NCI-H187 (cell line): ENCODE data around the gene GADD45A.

Experiments
- DNase-seq, 2 experiments: peaks; one replicate each; lab custom pipeline; 2025; lab: John Stamatoyannopoulos, UW

Gene GADD45A

DNA sequence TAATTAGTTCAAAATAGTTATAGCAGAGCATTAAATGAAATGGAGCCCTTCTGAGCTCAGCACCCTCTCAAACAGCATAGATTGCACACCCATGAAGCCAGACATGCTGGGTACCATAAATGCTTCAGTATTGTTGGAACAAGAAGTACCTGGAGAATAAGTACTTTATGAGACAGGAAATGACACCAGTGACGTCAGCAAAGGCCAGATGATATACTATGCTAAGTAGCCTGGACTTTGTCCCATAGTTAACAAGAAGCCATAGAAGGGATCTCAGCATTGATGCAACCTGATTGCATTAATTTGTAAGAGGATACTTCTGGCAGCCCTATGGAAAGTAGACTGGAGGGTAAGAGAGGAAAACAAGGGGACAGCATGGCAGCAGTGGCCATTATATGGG, 16.3 kb upstream of the GADD45A start:
- DNase-seq, result no peak

GRCh38 chr1:67672260-67672803, 12.7 kb upstream of the GADD45A start:
- no peak for DNase-seq

DNA sequence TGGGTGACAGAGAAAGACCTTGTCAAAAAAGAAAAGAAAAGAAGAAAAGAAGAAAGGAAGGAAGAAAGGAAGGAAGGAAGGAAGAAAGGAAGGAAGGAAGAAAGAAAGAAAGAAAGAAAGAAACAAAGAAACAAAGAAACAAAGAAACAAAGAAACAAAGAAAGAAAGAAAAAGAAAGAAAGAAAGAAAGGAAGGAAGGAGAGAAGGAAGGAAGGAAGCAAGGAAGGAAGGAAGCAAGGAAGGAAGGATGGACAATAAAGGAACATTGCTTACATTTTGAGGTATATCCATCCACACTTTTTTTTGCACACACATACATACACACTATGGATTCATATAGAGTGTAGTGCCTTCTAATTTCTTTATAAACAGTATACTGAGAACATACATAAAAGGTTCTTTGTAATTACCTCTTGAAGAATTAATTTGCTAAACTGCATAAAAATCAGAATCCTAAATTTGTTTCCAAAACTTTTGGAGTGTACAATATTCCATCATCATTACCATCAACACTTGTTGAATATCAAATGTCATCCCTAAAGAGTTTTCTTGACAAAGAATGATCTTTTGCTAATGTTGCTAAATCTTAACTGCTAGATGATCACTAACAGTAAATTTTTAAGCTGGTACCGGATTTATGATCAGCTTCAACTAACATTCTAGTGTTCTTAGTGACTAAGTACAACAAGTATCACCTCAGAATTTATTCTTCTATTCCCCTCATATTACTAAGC, 11.4 kb upstream of the GADD45A start:
- no peak for DNase-seq

DNA sequence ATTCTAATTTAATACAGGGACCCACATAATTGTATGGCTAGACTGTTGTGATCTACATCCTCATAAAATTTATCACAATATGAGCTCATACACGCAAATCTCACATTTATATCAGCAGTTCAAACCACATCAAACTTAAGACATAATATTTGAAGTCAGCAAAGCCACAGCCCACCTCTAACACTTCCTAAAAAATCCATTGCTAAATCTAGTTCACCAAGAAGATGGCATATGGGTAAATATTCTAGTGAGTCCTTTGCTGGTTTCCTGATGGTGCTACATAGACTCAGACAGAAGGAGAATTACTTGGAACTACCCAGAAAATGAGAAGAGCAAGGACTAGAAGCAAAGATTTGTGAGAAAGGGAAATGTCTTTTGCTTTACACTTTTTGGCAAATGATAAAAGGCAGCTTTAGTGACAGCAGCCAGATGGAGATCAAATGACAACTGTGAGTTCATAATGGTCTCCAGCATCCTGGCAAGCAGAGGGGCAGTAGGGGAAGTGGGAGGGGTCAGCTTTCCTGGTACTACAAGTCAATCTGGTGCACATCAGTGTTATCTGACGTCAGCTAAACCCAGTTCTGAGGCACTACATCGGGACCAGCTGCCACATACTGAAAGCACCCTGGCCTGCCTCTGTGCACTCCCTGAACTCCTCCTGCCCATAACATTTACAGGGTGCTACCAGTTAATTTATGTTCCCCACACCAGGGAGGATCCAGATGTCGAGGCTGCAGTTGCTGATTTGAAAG, 10.6 kb upstream of the GADD45A start:
- no peak for DNase-seq

DNA sequence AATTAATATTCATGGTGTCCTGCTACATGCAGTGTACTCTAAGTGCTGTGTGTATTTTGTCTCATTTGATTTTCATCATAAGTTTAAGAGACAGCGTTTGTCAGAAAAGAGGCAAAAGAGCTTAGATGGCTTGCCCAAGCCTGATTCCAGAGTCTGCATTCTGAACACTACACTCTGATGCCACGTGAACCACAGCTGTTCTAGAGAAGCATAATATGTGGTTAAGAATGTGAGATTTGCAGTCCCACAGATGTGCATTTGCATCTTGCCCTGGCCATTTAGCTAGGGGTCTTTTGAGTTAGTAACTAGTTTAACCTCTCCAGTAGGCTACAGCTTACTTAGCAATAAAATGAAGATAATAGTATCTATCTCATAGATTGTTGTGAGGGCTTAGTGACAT, 9.2 kb upstream of the GADD45A start:
- no peak for DNase-seq

- no peak for DNase-seq
Measured at GRCh38 chr1:67676287-67676686, 8.7 kb upstream of the GADD45A start.

GRCh38 chr1:67676946-67677345, 8.1 kb upstream of the GADD45A start:
- DNase-seq, result no peak

DNA sequence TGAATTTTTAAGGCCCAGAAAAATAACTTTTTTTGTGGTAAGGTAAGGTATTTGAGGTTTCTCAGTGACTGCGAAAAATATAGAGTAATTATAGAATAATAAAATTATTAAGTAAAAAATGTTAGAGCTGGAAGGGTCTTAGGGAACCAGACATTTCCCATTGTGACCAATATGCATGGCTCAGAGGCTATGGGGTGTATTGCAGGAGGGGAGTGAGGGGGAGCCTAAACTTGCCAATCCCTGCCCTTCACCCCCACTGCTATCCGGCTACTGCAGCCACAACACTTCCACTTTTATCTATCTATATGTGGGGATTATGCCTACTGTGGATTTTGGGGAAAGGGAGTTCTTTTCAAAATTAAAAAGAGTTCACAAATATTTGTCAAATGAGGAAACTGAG, 7.6 kb upstream of the GADD45A start:
- DNase-seq, result no peak

DNA sequence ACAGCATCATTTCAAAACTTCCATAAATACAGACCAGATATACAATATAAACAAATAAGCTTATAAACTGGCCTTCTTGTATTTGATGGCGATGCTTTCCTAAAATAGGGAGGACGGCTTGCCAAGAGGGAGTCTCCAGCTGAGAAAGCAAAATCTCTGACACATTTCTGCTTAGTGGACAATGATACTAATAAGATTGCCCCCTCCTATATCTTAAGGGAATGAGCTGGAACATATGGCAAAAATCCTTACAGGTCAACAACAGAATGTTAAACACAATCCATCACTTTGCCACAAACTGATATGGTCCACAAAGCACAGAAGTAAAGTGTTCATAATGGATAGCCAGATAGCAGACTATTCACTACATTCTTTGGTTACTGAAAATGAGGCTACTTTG, 7.1 kb upstream of the GADD45A start:
- no peak for DNase-seq

DNA sequence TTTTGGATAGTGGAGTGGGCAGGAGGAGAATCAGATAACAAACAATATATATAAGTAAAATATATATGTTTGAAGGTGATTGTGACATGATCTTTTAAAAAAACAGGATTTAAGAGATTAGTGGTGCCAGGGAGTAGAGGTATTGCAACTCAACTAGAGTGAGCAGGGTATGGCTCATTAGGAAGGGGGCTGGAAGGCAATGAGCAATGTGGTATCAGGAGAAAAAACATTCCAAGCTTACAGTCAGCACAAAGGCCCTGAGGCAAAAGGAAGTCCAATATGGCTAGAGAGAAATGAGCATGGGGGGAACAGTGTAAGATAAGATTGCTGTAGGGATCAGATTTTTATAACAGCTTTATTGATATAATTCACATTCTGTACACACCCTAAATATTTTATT, 5.3 kb upstream of the GADD45A start:
- DNase-seq, result no peak

GRCh38 chr1:67680486-67680885, 4.5 kb upstream of the GADD45A start:
- DNase-seq, result no peak

DNA sequence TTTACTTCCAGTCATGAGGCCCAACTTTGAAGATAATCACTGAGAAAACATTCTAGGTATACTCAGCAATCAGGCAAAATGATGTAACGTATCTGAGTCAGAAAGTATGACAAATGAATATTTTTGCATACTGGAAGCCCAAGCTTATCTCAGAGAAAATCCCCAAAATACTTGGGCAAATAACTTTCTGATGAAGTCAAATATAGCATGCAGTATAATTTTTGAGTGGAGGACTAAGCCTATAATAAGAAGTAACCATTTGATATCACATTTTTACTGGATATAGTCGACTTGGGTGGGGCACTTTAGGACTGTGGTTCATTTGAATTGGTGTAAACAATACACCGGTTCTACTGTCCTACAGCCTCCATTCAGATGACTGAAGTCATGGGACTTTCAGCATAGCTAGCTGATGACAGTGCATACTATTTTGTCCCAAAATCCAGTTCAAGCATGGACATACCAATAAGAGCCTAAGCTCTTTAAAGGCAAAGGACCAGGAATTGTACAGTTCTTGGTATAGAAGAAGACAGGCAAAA, 2.3 kb upstream of the GADD45A start:
- DNase-seq, result no peak

DNA sequence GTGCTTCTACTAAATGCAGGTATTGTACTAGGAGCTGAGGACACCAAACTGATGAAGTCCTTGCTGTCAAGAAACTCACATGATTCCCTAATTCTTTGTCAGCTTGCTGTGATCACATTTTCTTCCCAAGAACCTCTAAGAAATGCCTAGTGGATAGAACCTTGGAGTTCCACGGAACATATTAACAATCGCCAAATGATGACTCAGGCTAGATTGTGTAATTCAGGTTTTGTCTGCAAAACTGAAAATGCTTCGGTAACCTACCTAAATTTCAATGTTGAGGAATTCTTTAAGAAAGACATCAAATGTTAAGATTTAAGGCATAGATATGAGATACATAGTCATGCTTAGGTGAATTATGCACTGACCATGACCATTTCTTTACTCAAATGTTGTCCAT, 1.7 kb upstream of the GADD45A start:
- DNase-seq, result no peak

DNA sequence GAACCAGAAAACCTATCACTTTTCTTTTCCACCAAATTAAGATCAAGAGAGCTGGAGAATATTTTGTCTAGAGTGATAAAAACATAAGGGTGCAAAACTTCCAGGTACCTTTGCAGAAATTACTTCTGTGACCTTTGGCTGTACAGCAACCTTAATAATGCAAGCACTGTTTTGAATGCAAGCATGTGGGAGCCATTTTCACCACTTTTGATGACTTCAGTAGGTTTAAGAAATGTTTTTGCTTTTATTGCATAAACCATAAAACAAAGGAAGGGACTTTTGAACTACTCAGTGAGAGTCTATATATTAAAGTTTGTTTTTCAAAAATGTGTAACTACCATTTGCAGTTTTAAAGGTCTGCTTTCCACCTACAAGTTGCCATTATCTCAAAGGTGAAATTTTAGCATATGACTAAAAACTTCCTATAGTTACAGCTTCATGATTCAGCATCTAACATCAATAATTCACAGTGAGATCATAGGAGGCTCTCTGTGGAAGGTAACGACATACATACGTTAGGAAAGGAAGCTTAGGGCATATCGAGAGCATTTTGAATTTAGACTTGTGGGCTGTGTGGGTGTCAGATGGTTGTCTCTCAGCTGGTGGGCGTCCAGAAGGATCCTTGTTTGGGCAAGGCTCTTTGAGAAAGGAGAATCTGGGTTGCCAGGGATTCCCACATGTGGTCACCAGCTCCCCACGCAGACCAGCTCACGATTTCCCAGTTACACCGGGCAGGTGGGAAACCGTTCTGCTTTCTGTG, 1.1 kb upstream of the GADD45A start:
- no peak for DNase-seq

DNA sequence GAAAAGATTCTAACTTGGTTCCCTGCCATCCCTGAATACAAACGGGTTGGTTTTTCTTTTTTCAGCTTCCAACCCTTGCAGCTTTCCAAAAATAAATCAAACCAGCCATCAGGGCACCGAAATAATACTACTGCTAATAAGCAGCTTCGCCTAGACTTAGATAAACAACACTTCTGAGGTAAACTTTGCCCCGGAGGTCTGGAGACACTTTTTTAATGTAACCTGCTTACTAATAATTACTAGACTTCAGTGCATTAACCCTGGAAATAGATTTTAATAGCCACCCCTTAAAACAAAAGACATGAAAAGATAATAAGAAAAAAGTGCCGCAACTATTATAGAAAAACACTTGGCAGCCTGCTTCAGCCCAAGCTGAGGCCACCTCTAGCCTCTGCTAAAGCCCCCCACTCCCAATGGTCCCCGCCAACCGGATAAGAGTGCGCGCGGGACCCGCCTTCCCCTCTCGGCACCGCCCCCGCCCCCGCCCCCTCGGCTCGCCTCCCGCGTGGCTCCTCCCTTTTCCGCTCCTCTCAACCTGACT, 405 bp upstream of the GADD45A start:
- DNase-seq, result no peak

- DNase-seq, result no peak
Measured at GRCh38 chr1:67685558-67686266, 711 bp downstream of the GADD45A start.

DNA sequence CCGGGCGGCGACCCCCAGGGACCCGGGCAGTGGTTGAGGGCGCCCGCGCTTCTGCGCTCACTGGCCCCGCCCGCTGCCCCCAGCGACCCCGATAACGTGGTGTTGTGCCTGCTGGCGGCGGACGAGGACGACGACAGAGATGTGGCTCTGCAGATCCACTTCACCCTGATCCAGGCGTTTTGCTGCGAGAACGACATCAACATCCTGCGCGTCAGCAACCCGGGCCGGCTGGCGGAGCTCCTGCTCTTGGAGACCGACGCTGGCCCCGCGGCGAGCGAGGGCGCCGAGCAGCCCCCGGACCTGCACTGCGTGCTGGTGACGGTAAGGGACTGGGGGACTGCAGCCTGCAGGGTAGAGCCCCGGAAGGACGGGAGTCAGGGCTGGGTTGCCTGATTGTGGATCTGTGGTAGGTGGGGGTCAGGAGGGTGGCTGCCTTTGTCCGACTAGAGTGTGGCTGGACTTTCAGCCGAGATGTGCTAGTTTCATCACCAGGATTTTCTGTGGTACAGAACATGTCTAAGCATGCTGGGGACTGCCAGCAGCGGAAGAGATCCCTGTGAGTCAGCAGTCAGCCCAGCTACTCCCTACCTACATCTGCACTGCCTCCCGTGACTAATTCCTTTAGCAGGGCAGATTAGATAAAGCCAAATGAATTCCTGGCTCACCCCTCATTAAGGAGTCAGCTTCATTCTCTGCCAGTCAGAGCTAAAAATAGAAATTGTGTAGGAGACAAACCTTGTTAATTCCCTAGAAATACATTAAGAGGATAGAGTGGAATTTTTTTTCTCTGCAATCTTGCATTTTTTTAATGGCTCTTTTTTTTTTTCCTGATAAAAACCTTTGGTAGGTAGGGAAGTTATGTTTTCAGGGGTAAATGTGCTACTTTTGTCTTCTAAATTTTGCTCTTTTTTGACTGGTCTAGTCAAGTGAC, 1.5 kb downstream of the GADD45A start:
- DNase-seq, result peak; percentile 44 to 74

DNA sequence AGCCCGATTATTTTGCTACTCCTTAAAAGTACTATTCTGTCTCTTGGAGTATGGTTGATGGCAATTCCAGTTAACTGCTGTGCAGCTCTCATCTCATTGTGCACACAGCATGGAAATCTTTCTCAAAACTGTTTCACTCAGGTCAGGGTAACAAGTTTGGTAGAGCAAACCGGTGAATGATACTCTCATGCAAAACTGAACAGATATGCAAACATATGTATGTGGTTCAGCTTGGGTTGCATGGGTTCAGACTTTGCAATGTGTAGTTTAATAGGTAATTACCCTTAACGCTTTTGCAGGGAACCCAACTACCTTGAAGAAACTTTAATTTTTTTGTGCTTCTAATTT, 2.2 kb downstream of the GADD45A start:
- no peak for DNase-seq

- DNase-seq, result no peak
Measured at GRCh38 chr1:67687649-67688048, 2.6 kb downstream of the GADD45A start.

GRCh38 chr1:67688526-67689219, 3.7 kb downstream of the GADD45A start:
- DNase-seq, result no peak
